HEK293 (cell line): ENCODE results near the gene DGCR6L.
"Not testable (repeated sequence)": the region's sequence is repeated elsewhere in the genome, so short reads cannot be mapped to it uniquely, and the experiment has no call there.

Source experiments
- CTCF ChIA-PET: fragments of 350-600 bp; formaldehyde crosslinking; extraction: SDS; loops from one replicate; lab custom pipeline; 2021; ENCODE audit warnings: antibody characterized with exemption; lab: Yijun Ruan, JAX
- POLR2A ChIA-PET: fragments of 300-600 bp; formaldehyde crosslinking; extraction: SDS; loops from one replicate; lab custom pipeline; 2020; ENCODE audit warnings: antibody characterized with exemption, inconsistent platforms; lab: Yijun Ruan, JAX
- H3K27ac ChIP-seq: fragments of 200-500 bp; sonication (Bioruptor generic); 2 replicates; pipeline ENCODE4 v1.5.1; 2014; ENCODE audit warnings: low read depth, low read length, control low read depth, inconsistent platforms; ENCODE audit errors: extremely low read depth
- H3K36me3 ChIP-seq, 2 experiments: fragments of 200-500 bp in 1 of 2; sonication (Bioruptor generic) in 1 of 2; 1 replicate in 1 of 2; 2 replicates in 1 of 2; pipeline ENCODE4 v1.5.1; 2014 to 2017; ENCODE audit warnings: inconsistent platforms in 2 of 2, low read length in 2 of 2; ENCODE audit not compliant: control insufficient read depth in 2 of 2, insufficient read depth in 1 of 2
- H3K4me1 ChIP-seq: fragments of 200-500 bp; sonication (Bioruptor generic); 2 replicates; pipeline ENCODE4 v1.5.1; 2014; ENCODE audit warnings: mild to moderate bottlenecking, low read length, inconsistent platforms; ENCODE audit not compliant: control insufficient read depth, insufficient read depth
- H3K4me3 ChIP-seq: 2 replicates; pipeline ENCODE4 v1.5.1; 2011; ENCODE audit warnings: low read depth, mild to moderate bottlenecking, control low read depth, low read length, moderate library complexity
- H3K9me3 ChIP-seq: fragments of 200-500 bp; sonication (Bioruptor generic); 2 replicates; pipeline ENCODE4 v1.5.1; 2014; ENCODE audit warnings: low read depth, low read length, inconsistent platforms; ENCODE audit not compliant: control insufficient read depth, insufficient read depth
- HOXD13 ChIP-seq: sonication (generic); formaldehyde crosslinking; IDR thresholded peaks from 2 replicates; pipeline ENCODE4 v1.8.0; 2022; ENCODE audit warnings: missing genetic modification reagents, borderline replicate concordance
- SCRT1 ChIP-seq: fragments of 450-650 bp; formaldehyde crosslinking; IDR thresholded peaks from 2 replicates; pipeline ENCODE4 v1.5.1; 2016; ENCODE audit warnings: missing biosample characterization, missing genetic modification characterization, borderline replicate concordance
- SCRT2 ChIP-seq: fragments of 450-650 bp; formaldehyde crosslinking; IDR thresholded peaks from 2 replicates; pipeline ENCODE4 v1.5.1; 2016; ENCODE audit warnings: missing biosample characterization, missing genetic modification characterization
- ZBTB17 ChIP-seq: fragments of 450-650 bp; formaldehyde crosslinking; IDR thresholded peaks from 2 replicates; pipeline ENCODE4 v1.5.1; 2016; ENCODE audit warnings: missing biosample characterization, missing genetic modification characterization
- ZBTB48 ChIP-seq: fragments of 450-650 bp; formaldehyde crosslinking; IDR thresholded peaks from 2 replicates; pipeline ENCODE4 v1.5.1; 2016; ENCODE audit warnings: missing biosample characterization, missing genetic modification characterization
- ZNF138 ChIP-seq: fragments of 450-650 bp; formaldehyde crosslinking; IDR thresholded peaks from 2 replicates; pipeline ENCODE4 v1.5.1; 2016; ENCODE audit warnings: missing biosample characterization, missing genetic modification characterization, borderline replicate concordance
- ZNF324 ChIP-seq: fragments of 450-650 bp; formaldehyde crosslinking; IDR thresholded peaks from 2 replicates; pipeline ENCODE4 v1.5.1; 2016; ENCODE audit warnings: missing biosample characterization, missing genetic modification characterization
- ZNF426 ChIP-seq: fragments of 450-650 bp; formaldehyde crosslinking; IDR thresholded peaks from 2 replicates; pipeline ENCODE4 v1.5.1; 2017; ENCODE audit warnings: missing biosample characterization, missing genetic modification characterization, mild to moderate bottlenecking, inconsistent platforms, moderate library complexity
- ZNF529 ChIP-seq: fragments of 450-650 bp; formaldehyde crosslinking; IDR thresholded peaks from 2 replicates; pipeline ENCODE4 v1.5.1; 2017; ENCODE audit warnings: missing genetic modification characterization, missing biosample characterization; ENCODE audit not compliant: insufficient replicate concordance
- ZNF621 ChIP-seq: fragments of 450-650 bp; formaldehyde crosslinking; IDR thresholded peaks from 2 replicates; pipeline ENCODE4 v1.5.1; 2017; ENCODE audit warnings: missing biosample characterization, missing genetic modification characterization
- ZNF777 ChIP-seq: fragments of 450-650 bp; formaldehyde crosslinking; IDR thresholded peaks from 2 replicates; pipeline ENCODE4 v1.5.1; 2017; ENCODE audit warnings: missing biosample characterization, missing genetic modification characterization, borderline replicate concordance
- TF ChIP-seq, protein P1 (sequence below): fragments of 450-650 bp; formaldehyde crosslinking; IDR thresholded peaks from 2 replicates; pipeline ENCODE4 v1.5.1; 2016; ENCODE audit warnings: missing biosample characterization, missing genetic modification characterization

The DGCR6L gene

GRCh38 chr22:20272174-20272573, 47.7 kb downstream of the DGCR6L start:
- H3K27ac ChIP-seq = no peak overlapping the region
- no peak overlapping the region for H3K4me3 ChIP-seq
- CTCF ChIA-PET = interaction anchor here (0.6 kb wide), 1 partner anchor 33 kb away, joined by 3 read pairs; no protein-coding TSS in a partner anchor
- POLR2A ChIA-PET = no interaction called here
- no peaks in the 10 kb centered on the region for H3K9me3 ChIP-seq
- no peak for TF ChIP-seq ZNF138 (tag by site-specific recombination)
- no peak for TF ChIP-seq ZNF621 (tag by site-specific recombination)
- TF ChIP-seq ZBTB48 (tag by site-specific recombination) = 0 out of 2 replicates have a peak, but pooled peaks have one; percentile 35
- TF ChIP-seq, all 188 proteins: peak for 1
- Histone ChIP-seq H3K36me3 (no peaks in the 10 kb centered on the region), H3K4me1 (no peaks in the 10 kb centered on the region)

DNA sequence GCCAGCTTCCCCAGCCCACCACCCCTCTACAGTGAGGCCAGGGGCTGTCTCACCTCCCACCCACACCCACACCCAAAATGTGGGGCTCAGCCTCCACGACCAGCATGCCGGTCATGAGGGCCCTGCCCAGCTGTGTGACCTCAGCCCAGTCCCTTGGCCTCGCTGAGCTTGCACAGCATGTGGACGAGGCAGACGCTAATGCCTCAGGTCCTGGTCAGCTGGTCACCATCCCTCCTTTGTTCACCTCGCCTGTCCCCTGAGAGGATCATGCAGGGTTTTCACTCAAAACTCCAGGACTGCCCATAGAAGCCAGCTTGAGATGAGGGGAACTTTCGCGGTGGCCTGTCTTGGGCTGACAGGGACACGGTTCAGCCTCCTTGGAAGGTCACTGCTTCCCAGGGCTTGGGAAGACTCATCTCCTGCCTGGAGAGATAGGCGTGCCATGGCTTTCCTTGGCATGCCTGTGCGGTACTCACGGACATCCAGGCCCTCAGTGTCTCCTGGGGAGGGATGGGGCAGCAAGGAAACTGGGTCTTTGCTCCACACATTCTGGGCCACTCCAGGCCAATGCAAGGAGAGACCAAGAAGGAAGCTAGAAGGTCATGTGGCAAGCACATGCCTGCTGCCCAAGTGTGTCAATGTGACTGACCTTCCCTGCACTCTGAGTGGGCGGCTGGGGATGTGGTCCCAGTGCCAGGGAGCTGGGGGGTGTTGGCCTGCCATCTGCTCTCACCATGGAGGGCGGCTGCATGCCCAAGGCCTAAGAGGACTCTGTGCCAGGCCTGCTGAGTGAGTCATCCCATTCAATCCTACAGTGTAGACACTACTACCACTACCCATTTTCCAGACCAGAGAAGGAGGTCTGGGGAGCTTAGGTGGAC, 48.5 kb downstream of the DGCR6L start:
- POLR2A ChIA-PET = no interaction called here
- H3K27ac ChIP-seq = no peak overlapping the region
- CTCF ChIA-PET = interaction anchor here (0.6 to 1.3 kb wide), 4 partner anchors 33 to 1477 kb away, joined by 3 to 5 read pairs (median 5); no protein-coding TSS in a partner anchor
- TF ChIP-seq ZBTB17 (peak; percentile 34; the same call in 1 of the 2 replicates), ZNF324 (no peak), ZNF426 (no peak), ZNF529 (tag by site-specific recombination) (no peak), ZNF777 (no peak), HOXD13 (CRISPR knock-in tag) (no peak)
- no peak overlapping the region for H3K4me3 ChIP-seq
- H3K9me3 ChIP-seq = no peaks in the 10 kb centered on the region
- no peaks in the 10 kb centered on the region for H3K4me1 ChIP-seq
- no peaks in the 10 kb centered on the region for H3K36me3 ChIP-seq

DNA sequence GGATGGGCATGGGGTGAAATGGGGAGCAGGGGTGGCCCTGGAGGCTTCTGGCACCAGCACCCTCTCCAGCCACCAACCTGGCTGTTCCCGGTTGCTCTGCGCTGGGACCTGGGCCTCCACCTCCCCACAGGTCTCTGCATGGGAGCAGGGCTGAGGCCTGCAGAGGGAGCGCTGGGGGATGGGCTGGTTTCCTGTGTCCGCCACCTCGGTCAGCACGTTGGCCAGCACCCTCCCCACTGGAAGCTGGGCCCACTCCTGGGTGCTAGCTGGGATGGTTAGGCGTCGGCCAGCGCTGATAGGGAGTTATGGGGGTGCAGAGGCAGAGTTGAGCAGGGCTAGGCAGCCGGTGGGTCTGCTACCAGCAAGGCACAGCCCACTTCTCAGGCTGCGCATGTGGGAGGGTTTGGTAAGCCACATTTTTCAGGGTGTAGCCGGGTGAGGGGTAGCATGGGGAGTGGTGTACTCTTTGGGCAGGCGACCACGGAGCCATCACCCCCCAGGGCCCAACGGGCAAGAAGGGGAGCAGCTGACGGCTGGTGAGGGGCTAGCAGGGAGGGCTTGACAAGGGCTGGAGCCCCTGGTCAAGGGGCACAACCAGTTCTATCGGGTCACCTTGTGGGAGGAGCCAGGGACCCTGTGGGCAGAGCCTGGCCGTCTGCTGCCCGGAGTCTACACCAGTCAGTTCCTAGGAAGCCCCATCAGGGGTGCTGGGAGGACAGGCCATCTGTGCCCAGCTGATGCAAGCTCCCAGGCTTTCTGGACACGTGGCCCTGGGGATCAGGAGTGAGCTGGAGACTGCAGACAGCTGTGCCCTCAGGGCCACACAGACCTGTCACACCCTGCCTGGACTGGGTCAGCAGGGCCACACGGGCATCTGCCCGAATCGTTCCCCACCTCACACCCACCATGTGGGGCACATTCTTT, 49.4 kb downstream of the DGCR6L start:
- CTCF ChIA-PET = interaction anchor here (1.3 to 1.5 kb wide), 2 partner anchors 110 to 113 kb away, joined by 4 to 5 read pairs; no protein-coding TSS in a partner anchor
- H3K36me3 ChIP-seq, H3K4me3 ChIP-seq, H3K4me1 ChIP-seq, H3K9me3 ChIP-seq, POLR2A ChIA-PET, H3K27ac ChIP-seq: not testable (repeated sequence)
- TF ChIP-seq, protein P1, sequence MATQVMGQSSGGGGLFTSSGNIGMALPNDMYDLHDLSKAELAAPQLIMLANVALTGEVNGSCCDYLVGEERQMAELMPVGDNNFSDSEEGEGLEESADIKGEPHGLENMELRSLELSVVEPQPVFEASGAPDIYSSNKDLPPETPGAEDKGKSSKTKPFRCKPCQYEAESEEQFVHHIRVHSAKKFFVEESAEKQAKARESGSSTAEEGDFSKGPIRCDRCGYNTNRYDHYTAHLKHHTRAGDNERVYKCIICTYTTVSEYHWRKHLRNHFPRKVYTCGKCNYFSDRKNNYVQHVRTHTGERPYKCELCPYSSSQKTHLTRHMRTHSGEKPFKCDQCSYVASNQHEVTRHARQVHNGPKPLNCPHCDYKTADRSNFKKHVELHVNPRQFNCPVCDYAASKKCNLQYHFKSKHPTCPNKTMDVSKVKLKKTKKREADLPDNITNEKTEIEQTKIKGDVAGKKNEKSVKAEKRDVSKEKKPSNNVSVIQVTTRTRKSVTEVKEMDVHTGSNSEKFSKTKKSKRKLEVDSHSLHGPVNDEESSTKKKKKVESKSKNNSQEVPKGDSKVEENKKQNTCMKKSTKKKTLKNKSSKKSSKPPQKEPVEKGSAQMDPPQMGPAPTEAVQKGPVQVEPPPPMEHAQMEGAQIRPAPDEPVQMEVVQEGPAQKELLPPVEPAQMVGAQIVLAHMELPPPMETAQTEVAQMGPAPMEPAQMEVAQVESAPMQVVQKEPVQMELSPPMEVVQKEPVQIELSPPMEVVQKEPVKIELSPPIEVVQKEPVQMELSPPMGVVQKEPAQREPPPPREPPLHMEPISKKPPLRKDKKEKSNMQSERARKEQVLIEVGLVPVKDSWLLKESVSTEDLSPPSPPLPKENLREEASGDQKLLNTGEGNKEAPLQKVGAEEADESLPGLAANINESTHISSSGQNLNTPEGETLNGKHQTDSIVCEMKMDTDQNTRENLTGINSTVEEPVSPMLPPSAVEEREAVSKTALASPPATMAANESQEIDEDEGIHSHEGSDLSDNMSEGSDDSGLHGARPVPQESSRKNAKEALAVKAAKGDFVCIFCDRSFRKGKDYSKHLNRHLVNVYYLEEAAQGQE (tag by site-specific recombination) = peak; percentile 89

GRCh38 chr22:20269673-20270072, 50.2 kb downstream of the DGCR6L start:
- TF ChIP-seq SCRT2 (tag by site-specific recombination) (peak; percentile 78; the same call in 1 of the 2 replicates), SCRT1 (tag by site-specific recombination) (peak; percentile 27; the same call in 1 of the 2 replicates)
- H3K9me3 ChIP-seq, H3K4me1 ChIP-seq, H3K4me3 ChIP-seq, POLR2A ChIA-PET, H3K27ac ChIP-seq, H3K36me3 ChIP-seq: not testable (repeated sequence)
- CTCF ChIA-PET = interaction anchor here (0.6 to 1.5 kb wide), 4 partner anchors 32 to 336 kb away, joined by 4 to 5 read pairs (median 4); no protein-coding TSS in a partner anchor

- POLR2A ChIA-PET, H3K4me3 ChIP-seq, H3K27ac ChIP-seq, H3K36me3 ChIP-seq, H3K4me1 ChIP-seq, H3K9me3 ChIP-seq: not testable (repeated sequence)
- CTCF ChIA-PET = interaction anchor here (0.6 to 1.5 kb wide), 3 partner anchors 31 to 336 kb away, joined by 4 to 5 read pairs (median 4); no protein-coding TSS in a partner anchor
Measured at GRCh38 chr22:20269201-20269600, 50.7 kb downstream of the DGCR6L start.
